Lower lobe of right lung (tissue), 2 donors: ENCODE data around the gene EFCAB12. TPM values are rescaled to one million over a fixed set of nuclear protein-coding genes. Genes with fewer than 3 reads are reported as not detected.
"Not testable (repeated sequence)": the region's sequence is repeated elsewhere in the genome, so short reads cannot be mapped to it uniquely, and the experiment has no call there.

Experiments used
- ATAC-seq, 2 donors: fragments of 200-7000 bp; cut with Tn5 transposase; one replicate each; pipeline ENCODE4 v1.9.1; 2020 to 2022; ENCODE audit warnings: mild to moderate bottlenecking in 2 of 2, moderate library complexity in 2 of 2
- DNase-seq: peaks from one replicate; pipeline ENCODE4 v3.0.0-alpha.2; 2020
- H3K27ac ChIP-seq: fragments of 200-600 bp; one replicate; pipeline ENCODE4 v1.8.0; 2022
- H3K27me3 ChIP-seq: fragments of 200-600 bp; one replicate; pipeline ENCODE4 v1.8.0; 2022; ENCODE audit warnings: low read depth
- H3K36me3 ChIP-seq: fragments of 200-600 bp; one replicate; pipeline ENCODE4 v1.8.0; 2022; ENCODE audit warnings: mild to moderate bottlenecking
- H3K4me1 ChIP-seq: fragments of 200-600 bp; one replicate; pipeline ENCODE4 v1.8.0; 2022
- H3K4me3 ChIP-seq: fragments of 200-600 bp; one replicate; pipeline ENCODE4 v1.8.0; 2022; ENCODE audit warnings: mild to moderate bottlenecking
- H3K9me3 ChIP-seq: fragments of 200-600 bp; one replicate; pipeline ENCODE4 v1.8.0; 2022
- CTCF ChIP-seq: fragments of 200-600 bp; IDR thresholded peaks from one replicate; pipeline ENCODE4 v1.8.0; 2022; ENCODE audit warnings: antibody characterized with exemption, mild to moderate bottlenecking
- intact Hi-C: fragments of 100-400 bp; cut with DNase I; formaldehyde crosslinking; loops from one replicate; pipeline ENCODE4 v1.11.0; 2022
- total RNA-seq: library from RNA; stranded (reverse); fragmentation: NEBNext Ultra II Directional; extraction: Animal tissue kit (Norgen Biotek cat#: 25700); gene quantifications from one replicate; pipeline ENCODE4 v1.2.1, GENCODE V29; 2021
- donor health status: DM: no; HTN: yes; CAD: no; lungs with severe emphysema.

Gene EFCAB12
- total RNA-seq, 1 donor from 2014 or later, result 4.8 TPM

GRCh38 chr3:129389572-129389937 lies 38.9 kb downstream of the EFCAB12 start:
- Histone ChIP-seq H3K4me1 (peaks cover 27% of the 10 kb centered on the region), H3K36me3 (peaks cover 65% of the 10 kb centered on the region), H3K9me3 (no peaks in the 10 kb centered on the region), H3K27me3 (no peaks in the 10 kb centered on the region), H3K4me3 (no peak overlapping the region), H3K27ac (peak overlapping the region; percentile 67)
- DNase-seq, result no peak
- no peak for TF ChIP-seq CTCF
- intact Hi-C loops, result no loop called here
- ATAC-seq, result no peak

DNA sequence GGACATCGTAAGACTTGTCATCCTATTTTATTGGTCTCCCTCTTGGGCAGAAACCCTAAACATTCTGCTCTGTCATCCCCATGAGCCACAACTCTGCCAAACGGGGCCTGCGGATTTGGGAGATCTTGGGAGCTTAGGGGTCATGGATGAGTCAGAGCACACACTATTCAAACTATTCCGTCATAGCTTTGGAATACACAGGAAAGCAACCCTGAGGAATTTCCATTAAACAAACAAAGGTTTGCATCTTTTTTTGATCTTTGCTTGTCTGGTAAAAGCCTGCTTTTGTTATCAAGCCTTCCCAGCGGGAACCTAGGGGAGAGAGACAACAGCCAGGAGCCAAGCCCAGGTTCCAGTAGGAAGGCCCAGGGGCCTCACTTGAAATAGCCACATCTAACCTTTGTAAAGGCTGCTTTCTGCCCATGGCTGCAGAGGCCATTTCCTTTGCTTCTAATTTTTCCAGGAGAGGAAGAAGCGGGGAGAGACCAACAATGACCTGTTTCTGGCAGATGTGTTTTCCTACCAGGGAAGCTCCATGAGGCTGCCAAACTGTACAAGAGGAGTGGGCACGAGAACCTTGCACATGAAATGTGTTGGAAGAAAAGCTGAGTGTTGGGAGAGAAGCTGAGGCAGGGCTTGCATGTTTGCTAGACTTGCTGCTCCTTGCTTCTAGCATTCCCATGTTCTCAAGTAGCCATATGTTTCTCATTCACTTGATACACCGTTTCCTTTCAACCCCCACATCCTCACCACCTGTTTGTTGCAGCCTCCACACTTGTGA lies 39.5 kb downstream of the EFCAB12 start:
- H3K4me3 ChIP-seq, intact Hi-C loops, DNase-seq, H3K27me3 ChIP-seq, H3K9me3 ChIP-seq: not testable (repeated sequence)
- peak; percentile 37 to 64 for ATAC-seq
- Histone ChIP-seq H3K36me3 (peaks cover 62% of the 10 kb centered on the region), H3K27ac (peak overlapping the region; percentile 67), H3K4me1 (peaks cover 27% of the 10 kb centered on the region)

GRCh38 chr3:129387487-129387886 lies 40.9 kb downstream of the EFCAB12 start:
- Histone ChIP-seq H3K36me3 (peaks cover 47% of the 10 kb centered on the region), H3K27me3 (no peaks in the 10 kb centered on the region), H3K27ac (peak overlapping the region; percentile 18), H3K4me1 (peaks cover 20% of the 10 kb centered on the region), H3K4me3 (no peak overlapping the region), H3K9me3 (no peaks in the 10 kb centered on the region)
- ATAC-seq (peak; percentile 53 to 82), DNase-seq (no peak)
- intact Hi-C loops, result no loop called here
- TF ChIP-seq CTCF, result no peak

GRCh38 chr3:129386984-129387383 lies 41.5 kb downstream of the EFCAB12 start:
- intact Hi-C loops, result no loop called here
- H3K4me3 ChIP-seq, result no peak overlapping the region

GRCh38 chr3:129385507-129385906 lies 42.9 kb downstream of the EFCAB12 start:
- H3K4me3 ChIP-seq, H3K27ac ChIP-seq, DNase-seq, H3K27me3 ChIP-seq, intact Hi-C loops, H3K9me3 ChIP-seq, ATAC-seq: not testable (repeated sequence)
- Histone ChIP-seq H3K36me3 (peaks cover 28% of the 10 kb centered on the region), H3K4me1 (peaks cover 20% of the 10 kb centered on the region)

More at GRCh38 chr3:129386984-129387383, 41.5 kb downstream of the EFCAB12 start:
- H3K27ac ChIP-seq, result no peak overlapping the region
- no peaks in the 10 kb centered on the region for H3K9me3 ChIP-seq
- DNase-seq (no peak), ATAC-seq (no peak)
- peaks cover 20% of the 10 kb centered on the region for H3K4me1 ChIP-seq
- H3K27me3 ChIP-seq, result no peaks in the 10 kb centered on the region
- peaks cover 42% of the 10 kb centered on the region for H3K36me3 ChIP-seq
- TF ChIP-seq CTCF, result no peak

DNA sequence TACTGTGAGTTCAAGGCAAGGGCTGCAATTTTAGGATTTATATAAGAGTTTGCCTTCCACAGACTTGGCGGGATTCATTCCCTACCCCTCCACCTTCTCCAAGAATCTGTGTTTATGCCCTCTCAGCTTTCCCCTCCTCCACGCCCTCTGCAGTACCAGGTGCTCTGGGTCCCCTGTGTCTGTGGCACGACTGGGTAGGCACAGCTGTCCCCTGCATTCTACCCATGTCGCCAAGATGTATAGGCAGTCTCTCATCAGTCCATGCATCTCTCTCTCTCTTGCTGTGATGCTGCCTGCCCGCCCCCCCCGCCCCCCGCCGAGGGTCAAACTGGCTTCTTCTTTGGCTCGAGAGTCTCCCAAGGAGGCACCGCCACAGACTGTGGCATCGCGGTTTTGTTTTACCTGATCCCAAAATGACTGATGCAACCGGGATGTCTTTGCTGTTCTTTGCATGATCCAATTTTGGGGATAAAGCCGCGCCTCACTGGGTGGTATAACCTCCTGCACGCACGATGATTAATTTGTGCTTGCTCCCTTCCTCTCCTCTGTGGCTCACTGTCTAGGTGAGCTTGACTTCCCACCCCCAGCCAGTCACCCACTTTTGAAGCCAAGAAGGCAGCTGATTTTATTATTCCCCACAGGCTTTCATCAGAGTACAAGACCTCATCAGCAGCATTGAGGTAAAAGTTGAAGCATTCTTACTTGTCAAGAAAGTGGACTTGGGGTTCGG lies 43.7 kb downstream of the EFCAB12 start:
- H3K27ac ChIP-seq, result no peak overlapping the region
- DNase-seq, result no peak
- ATAC-seq, result no peak
- H3K9me3 ChIP-seq, result no peaks in the 10 kb centered on the region
- peaks cover 23% of the 10 kb centered on the region for H3K36me3 ChIP-seq
- H3K4me1 ChIP-seq, result peaks cover 20% of the 10 kb centered on the region
- H3K27me3 ChIP-seq, result no peaks in the 10 kb centered on the region
- no peak overlapping the region for H3K4me3 ChIP-seq
- no peak for TF ChIP-seq CTCF
- intact Hi-C loops, result no loop called here

DNA sequence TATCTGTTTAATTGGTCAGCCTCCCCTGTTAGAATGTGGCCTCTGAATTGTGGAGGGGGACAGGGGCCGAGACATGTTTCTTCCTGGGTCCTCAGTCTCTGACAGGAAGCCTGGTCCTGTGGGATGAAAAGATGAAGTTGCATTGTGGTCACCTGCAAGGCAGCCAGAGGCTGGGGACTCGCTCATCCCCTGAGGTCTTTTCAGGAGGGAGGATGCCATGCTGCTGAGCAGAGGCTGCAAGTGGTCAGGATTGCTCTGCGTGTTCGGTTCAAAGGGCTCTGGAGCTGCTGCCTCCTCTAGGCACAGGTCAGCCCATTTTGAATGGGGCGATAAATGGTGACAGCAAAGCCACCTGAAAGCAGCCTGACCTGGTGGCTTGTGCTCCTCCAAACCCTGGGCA lies 44.3 kb downstream of the EFCAB12 start:
- H3K4me3 ChIP-seq, intact Hi-C loops, H3K27ac ChIP-seq, ATAC-seq, DNase-seq, H3K27me3 ChIP-seq, H3K9me3 ChIP-seq: not testable (repeated sequence)
- peaks cover 16% of the 10 kb centered on the region for H3K36me3 ChIP-seq
- H3K4me1 ChIP-seq, result peaks cover 13% of the 10 kb centered on the region
